ENCODE data around the gene ORAI2.

The ORAI2 gene

DNA sequence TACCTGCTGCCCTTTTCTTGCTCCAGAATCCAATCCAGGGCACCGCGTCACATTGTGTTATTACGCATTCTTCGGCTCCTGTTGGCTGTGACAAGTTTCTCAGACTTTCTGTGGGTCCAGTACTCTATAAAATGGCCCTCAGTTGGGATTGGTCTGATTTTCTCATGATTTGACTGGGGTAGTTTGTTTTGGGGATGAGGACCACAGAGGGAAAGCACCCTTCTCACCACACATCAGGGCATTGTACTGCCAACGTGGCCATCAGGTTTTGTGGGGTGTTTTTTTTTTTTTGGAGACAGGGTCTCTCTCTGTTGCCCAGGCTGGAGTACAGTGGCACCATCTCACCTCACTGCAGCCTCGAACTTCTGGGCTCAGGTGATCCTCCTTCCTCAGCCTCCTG is 17.0 kb upstream of the ORAI2 start:
- no peak for DNase-seq

DNA sequence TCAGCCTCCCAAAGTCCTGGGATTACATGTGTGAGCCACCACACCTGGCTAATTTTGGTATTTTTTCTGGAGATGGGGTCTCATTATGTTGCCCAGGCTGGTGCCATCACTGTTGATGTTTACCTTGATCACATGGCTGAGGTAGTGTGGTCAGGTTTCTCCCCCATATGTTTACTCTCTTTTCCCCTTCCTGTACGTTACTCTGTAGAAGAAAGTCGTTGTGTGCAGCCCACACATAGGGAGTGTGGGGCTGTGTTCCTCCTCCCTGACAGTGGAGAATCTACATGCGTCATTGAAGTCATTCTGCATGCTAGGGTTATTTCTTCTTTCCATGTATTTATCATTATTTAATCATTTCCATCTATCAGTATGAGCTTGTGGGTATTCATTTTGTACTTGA is 16.3 kb upstream of the ORAI2 start:
- DNase-seq = peak; percentile 35

DNA sequence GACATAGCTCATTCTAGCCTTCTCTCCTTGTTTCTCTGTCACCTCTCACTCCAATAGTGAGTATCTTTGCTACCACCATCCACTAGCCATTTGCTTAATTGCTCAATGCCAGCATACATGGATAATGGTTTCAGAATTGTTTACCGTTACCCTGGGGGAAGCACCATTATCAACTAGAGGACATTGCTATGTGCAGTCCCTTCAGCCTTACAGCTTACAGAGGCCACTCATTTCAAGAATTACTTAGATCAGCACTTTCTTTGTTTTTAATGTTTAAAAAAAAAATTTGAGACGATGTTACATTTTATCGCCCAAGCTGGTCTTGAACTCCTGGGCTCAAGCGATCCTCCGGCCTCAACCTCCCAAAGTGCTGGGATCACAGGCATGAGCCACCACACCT is 14.8 kb upstream of the ORAI2 start:
- DNase-seq = no peak

DNA sequence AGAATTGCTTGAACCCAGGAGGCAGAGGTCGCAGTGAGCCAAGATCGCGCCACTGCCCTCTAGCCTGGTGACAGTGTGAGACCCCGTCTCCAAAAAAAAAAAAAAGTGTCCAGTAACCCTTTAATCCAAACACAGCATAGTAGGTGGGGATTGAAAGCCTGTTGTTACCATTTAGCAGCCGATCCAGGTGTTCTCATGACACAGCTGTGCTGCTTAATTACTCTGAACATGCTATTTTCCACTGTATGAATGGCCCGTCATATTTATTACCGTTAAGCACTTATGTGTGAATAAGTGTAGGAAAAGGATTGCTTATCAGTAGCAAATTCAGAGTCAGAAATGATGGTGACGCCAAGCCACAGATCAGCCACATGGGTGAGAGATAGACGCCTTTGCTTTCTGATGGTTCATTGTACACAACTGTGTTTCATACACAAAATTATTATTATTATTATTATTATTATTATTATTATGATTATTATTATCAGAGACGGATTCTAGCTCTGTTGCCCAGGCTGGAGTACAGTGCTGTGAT is 11.6 kb upstream of the ORAI2 start:
- no peak for DNase-seq

DNA sequence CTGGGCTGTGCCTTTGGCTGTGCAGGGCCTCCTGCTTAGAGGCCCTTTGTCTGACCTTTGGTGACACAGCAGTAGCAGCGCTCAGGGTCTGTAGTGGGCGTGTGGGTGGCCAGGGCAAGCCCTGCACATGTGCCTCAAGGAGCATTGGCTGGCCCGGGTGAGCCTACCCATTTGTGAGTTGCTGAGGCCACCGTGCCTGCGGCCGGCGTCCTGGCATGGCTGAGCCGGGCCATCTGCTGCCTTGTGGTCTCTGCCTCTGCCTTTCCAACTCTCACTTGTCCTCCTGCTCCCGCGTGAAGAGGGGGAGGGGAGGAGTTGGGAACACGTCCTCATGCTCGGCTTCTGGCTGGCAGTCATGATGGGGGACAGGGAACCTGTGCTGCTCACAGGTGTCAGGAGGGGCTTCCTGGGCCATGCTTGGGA is 9.2 kb upstream of the ORAI2 start:
- DNase-seq = no peak

DNA sequence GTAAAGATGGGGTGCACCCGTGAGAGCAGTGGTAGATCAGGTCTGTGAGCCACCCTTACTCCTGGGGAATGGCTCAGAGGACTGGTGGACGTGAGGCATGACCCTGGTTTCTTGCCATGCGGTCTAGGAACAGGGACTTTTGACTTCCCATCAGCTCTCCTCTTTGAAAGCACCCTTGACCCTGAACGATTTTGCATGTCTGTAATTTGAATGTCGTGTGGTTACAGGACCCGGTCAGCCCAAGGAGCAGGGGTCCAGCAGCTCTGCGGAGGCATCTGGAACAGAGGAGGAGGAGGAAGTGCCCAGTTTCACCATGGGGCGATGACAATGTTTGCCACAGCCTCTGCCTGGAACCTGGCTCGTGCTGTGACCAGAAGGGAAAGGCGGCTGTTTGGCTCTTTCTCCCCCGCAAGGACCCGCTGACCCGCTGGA is 8.6 kb upstream of the ORAI2 start:
- peak; percentile 36 for DNase-seq

DNA sequence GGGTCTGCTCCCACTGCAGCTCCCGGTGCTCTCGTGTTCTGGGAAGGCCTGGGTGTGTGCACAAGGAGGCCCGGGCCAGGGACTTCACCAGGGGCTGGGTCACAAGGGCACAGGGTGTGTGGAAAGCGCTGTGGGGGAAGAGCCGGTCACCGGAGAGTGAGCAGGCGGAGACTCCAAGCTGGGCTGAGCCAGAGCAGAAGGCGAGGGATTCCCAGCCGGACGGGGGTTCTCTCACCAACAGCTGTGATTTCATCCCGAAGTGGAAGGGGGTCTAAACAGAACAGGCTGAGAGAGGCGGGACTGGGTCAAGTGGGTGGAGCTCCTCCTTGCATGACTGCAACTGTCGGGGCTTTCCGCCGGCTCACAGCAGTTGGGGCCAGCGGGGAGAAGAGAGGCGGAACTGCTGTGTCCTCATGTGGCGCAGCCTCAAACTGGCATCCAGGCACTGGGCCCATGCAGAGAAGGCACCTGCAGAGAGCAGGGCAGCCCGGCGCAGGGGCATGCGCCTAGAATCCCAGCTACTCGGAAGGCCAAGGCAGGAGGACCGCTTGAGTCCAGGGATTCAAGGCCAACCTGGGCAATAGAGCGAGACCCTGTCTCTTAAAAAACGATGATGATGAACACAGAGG is 7.6 kb upstream of the ORAI2 start:
- peak; percentile 94 for DNase-seq

DNA sequence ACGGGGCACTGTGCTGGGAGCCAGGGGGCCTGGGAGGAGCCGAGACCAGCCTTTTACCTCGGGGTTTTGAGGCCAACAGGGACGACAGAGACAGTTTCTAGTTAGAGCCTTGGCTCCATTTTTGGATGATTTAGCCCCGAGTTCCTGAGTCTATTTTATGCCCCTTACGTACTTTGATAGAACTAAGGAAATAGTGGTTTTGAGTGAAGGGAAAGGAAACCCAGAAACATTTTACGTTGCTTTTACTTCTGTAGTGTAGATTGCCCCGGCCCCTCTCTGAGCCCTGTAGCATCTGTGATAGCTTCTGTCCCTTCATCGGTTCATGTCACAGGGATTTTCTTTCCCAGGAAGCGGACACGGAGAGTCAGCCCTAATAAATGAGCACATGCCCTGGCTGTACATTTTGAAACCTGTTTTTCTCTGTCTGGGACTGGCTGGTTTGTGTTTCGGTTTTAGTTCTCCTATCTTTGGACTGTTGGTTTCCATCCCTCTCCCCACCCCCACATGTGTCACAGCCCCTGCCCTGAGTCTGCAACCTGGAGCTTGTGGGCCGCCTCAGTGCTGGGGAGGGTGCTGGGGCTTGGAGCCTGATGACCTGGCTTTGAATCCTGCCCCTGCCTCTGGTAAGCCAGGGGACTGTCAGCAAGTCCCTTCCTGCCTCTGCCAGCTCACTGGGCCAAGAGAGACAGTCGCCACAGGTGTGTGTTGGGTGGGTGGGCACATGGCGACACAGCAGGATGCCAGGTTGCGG is 6.9 kb upstream of the ORAI2 start:
- DNase-seq = peak; percentile 85

DNA sequence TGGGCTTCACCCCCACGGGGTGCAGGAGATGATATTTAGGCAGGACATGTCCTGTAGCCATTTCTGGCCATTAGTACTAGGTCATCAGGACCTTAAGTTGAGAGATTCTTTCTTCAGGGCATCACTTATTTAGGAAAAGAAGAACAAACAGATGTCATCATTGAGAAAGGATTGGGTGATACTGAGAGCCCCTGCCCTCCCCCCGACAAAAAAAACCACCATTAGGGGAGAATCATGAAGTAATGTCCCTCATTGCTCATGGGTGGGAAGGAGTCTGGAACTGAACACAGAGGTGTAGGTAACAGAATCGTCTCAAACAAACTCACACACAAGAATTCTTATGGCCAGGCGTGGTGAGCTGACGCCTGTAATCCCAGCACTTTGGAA is 6.4 kb upstream of the ORAI2 start:
- no peak for DNase-seq

DNA sequence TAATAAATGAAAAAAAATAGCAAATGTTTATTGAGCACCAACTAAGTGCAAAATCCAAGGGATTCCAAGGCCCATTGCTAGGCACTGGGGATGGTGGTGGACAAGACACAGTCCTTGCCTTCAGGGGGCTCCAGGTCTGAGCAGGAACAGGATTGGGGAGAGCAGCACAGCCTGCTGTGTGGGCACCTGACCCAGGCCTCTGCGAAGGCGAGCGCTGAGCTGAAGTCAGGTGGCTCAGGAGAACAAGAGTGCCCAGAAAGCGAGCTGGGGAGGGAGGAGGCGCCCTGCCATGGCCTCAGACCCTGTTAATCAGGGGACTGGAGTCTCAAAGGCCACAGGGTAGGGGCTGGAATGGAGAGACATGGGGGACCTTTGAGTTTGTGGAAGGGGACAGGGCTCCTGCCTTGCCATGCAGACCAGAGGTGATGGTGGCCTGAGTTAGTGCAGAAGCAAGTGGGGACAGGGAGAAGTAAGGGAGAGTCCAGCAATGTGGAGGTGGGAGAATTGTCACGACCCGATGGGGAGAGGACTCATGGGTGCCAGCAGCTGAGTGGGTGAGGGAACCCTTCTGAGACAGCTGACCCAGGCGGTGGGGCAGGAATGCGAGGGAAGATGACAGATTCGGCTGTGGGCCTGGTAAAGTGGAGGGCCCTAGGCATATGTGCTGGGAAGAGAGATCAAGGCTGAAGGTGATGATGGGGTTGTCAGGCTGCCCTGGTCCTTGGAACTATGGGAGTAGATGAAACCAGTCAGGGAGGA is 4.1 kb upstream of the ORAI2 start:
- no peak for DNase-seq

DNA sequence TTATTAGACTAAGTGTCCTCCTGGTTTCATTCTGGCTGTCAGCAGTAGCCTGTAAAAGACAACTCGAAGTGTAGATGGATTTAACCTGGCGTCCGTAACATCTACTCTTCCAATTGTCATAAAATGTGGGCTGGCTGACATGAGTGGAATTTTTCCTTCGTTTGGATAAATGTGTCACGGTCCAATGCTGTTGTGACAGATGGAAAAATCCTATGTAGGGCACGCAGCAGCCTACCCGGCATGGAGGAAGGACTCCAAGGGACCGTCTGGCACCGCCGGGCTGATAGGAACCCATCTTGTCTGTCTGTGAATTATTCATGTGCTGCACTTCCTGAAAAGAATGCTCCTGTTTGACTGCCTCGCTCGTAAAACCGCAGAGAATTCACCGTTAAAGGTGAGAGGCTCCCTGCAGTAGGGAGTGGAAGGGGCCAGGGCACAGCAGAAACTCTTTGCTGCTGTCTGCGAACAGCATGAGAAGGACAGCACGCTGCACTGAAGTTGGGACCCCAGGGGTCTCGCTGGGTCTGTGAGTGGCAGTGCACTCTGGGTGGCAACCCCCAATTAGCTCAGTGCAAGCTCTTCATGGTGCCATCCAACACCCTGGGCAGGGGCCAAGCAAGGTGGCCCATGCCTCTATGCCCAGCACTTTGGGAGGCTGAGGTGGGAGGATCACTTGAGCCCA is 1.6 kb upstream of the ORAI2 start:
- peak; percentile 79 for DNase-seq

DNA sequence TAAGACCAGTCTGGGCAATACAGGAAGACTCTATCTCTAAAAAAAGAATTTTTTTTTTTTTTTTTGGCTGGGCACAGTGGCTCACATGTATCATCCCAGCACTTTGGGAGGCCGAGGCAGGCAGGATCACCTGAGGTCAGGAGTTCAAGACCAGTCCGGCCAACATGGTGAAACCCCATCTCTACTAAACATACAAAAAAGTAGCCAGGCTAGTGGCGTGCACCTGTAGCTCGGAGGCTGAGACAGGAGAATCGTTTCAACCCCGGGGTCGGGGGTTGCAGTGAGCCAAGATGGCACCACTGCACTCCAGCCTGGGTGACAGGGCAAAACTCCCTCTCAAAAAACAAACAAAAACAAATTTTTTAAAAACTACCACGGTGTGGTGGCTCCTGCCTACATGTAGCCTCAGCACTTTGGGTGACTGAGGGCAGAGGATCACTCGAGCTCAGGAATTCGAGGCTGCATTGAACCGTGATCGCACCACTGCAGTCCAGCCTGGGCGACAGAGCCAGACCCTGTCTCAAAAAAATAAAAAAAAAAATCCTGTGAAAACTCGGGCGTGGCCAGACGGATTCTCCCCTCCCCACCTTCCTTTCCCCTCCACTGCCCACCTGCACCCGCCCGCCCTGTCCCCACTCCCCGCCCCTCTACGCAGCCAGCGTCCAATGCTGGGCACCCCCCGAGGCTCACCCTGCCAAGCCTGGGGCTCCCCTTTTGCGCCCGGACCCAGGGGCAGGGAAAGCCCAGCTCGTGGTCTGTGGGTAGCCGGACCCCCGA is 745 bp upstream of the ORAI2 start:
- peak; percentile 71 for DNase-seq

DNA sequence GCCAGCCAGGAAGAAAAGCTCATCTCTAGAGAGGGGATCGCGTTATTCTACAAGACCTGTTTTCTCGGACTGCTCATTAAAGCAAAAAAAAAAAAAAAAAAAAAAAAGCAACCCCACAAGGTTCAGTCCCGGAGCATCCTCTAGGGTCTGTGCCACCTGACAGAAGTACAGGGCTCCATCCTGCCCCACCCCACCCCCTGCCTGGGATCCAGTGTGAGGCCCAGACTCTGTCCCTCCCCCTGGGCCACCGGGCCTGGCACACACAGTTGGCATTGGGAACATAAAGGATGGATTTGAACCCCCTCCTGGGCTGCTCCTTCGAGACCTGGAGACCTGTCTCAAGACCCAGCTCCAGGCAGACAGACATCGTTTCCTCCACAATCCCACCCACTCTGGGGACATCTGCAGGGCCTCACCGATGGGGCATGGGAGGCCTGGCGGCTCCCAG is 688 bp downstream of the ORAI2 start:
- no peak for DNase-seq

DNA sequence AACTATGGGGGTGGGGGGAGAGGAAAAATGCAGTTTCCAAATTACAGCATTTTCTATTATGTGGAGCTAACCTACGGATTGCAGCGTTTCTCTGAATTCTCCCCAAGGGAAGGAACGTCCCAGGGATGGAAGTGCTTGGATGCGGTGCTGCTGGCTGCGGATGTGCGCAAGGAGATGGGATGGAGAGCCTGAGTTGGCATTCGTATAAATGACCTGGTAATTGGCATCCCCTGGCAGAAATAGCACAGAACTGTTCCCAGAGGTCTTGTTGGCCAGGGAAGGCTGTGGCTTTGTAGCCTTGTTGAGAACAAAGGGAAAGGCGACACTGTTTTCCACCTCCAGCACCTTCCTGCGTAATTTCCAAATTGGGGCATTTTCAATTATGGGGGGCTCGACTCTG is 2.7 kb downstream of the ORAI2 start:
- DNase-seq = no peak

DNA sequence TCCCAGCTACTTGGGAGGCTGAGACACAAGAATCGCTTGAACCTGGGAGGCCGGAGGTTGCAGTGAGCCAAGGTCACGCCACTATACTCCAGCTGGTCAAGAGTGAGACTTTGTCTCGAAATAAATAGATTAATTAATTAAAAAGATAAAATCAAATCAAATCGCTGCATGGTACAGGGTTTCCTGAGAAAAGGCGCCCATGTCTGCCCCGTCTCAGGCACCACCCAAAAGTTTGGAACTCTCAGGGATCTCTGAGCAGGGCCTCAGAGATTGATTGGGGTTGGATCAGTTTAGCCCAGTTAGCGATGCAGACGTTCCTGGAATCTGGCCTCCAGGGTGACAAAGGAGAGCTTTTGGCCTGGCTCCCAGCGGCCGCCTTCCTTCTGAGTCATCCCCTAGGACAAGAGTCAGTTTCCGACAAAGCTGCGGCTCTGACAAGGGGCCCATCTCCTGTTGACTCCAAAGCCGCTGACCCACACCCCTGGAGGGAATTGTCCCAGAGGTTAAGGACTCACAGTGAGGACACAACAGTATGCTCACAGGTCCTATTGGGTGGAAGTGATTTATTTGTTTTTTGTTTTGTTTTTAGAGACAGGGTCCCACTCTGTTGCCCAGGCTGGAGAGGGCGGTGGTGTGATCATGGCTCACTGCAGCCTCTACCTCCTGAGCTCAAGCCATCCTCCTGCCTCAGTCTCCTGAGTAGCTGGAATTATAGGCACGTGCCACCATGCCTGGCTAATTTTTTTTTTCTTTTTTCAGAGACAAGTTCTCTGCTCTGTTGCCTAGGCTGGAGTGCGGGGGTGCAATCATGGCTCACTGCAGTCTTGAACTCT is 6.8 kb downstream of the ORAI2 start:
- no peak for DNase-seq

DNA sequence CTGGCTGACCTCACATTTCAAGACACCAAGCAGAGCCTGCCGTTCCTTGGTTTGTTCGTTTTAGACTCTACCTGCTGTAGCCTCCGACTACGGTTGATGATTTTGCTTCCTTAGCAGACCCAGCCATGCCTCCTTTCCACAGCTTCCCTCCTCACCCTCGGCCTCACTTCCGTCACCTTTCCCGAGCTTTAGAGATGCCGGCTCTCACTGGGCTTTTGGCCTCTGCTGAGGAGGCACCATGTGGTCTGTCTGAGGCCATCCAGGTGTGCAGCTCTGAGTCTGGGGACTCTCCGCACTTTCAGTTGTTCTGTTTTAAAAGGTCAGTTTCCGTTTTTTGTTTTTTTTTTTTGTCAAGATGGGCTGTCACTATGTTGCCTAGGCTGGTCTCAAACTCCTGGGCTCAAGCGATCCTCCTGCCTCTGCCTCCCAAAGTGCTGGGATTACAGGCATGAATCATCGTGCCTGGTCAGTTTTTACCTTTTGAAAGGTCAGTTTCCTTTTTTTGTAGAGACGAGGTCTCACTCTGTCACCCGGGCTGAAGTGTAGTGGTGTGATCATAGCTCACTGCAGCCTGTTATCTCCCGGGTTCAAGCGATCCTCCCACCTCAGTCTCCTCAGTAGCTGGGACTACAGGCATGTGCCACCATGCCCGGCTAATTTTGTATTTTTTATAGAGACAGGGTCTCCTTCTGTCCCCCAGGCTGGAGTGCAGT is 11.7 kb downstream of the ORAI2 start:
- peak; percentile 47 for DNase-seq

DNA sequence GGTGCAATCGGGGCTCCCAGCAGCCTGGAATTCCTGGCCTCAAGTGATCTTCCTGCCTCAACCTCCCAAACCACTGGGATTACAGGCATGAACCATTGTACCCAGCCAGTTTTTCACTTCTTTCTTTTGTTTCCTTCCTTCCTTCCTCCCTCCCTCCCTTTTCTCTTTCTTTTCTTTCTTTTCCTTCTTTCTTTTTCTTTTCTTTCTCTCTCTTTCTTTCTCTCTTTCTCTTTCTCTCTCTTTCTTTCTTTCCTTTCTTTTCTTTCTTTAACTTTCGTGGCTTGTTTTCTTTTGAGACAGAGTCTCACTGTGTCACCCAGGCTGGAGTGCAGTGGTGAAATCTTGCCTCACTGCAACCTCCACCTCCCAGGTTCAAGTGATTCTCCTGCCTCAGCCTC is 12.3 kb downstream of the ORAI2 start:
- DNase-seq = no peak

DNA sequence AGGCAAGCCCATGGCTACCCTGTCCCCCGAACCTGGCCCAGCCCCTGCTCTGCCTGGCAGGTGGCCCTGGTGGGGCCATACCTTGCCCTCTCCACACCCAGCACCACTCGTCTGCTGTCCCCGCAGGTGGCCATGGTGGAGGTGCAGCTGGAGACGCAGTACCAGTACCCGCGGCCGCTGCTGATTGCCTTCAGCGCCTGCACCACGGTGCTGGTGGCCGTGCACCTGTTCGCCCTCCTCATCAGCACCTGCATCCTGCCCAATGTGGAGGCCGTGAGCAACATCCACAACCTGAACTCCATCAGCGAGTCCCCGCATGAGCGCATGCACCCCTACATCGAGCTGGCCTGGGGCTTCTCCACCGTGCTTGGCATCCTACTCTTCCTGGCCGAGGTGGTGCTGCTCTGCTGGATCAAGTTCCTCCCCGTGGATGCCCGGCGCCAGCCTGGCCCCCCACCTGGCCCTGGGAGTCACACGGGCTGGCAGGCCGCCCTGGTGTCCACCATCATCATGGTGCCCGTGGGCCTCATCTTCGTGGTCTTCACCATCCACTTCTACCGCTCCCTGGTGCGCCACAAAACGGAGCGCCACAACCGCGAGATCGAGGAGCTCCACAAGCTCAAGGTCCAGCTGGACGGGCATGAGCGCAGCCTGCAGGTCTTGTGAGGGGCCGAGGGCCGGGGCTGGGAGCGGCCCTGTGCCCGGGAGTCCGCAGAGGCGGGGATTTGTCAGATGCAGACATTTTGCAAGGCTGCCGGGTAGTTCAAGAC is 13.2 kb downstream of the ORAI2 start:
- no peak for DNase-seq

DNA sequence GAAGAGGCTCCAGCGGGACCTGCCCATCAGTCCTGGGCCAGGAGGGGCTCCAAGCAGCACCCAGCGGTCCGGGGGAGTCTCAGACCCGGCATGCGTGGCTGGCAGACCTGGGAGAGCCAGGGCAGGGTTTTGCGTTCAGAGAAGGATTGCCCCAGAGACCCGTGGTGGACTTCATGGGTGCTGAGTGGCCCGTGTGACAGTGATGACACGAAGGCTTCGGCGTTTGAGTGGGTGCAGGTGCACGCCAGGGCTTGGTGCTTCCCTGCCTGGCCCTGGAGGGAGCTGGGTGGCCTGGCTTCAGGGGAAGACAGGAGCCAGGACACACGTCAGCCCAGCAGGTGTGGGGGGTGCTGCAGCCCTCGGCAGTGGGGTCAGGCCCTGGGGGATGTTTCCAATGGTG is 13.9 kb downstream of the ORAI2 start:
- DNase-seq = no peak

DNA sequence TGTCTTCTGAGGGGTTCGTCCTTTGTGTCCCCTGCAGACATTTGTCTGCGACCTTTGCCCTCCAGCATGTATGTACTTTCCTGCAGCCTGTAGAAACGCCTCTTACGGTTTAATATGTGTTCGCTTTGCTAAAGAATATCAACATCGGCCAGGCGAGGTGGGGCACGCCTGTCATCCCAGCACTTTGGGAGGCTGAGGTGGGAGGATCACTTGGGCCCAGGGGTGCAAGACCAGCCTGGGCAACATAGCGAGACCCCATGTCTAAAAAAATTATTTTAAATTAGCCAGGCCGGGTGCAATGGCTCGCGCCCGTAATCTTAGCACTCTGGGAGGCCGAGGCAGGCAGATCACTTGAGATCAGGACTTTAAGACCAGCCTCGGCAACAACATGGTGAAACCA is 15.8 kb downstream of the ORAI2 start:
- DNase-seq = no peak
